Left kidney (tissue), 2 donors: ENCODE measurements around the gene OCIAD1. TPM values are rescaled to one million over a fixed set of nuclear protein-coding genes. Genes with fewer than 3 reads are reported as not detected.
"Not testable (repeated sequence)": the region's sequence is repeated elsewhere in the genome, so short reads cannot be mapped to it uniquely, and the experiment has no call there.

ENCODE experiments used
- DNase-seq: peaks from one replicate; pipeline ENCODE4 v3.0.0-alpha.2; 2013
- polyA plus RNA-seq: library from polyadenylated mRNA; unstranded; fragments of 120-200 nt; gene quantifications from one replicate; pipeline ENCODE4 v1.2.1, GENCODE V29; 2013; ENCODE audit not compliant: insufficient read length

Gene OCIAD1
- polyA plus RNA-seq, 1 donor: 296 TPM

DNA sequence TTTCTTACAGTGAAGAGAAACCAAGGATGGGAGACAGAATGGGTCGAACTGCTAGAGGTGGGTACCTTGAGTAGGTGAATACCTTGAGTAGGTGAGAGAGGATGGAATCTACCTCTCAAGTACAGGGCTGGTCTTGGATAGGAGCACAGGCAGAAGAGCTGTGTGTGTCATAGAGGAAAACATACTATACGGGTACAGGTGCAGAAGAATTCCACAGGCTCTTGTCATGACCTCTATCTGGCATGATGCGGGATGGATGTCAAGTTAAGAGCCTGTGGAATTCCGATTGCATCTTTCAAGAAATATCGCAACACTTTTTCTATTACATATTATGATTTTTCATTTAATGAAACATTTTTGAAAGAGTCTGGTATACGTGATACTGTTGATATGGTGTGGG, 18.0 kb upstream of the OCIAD1 start:
- DNase-seq: no peak

DNA sequence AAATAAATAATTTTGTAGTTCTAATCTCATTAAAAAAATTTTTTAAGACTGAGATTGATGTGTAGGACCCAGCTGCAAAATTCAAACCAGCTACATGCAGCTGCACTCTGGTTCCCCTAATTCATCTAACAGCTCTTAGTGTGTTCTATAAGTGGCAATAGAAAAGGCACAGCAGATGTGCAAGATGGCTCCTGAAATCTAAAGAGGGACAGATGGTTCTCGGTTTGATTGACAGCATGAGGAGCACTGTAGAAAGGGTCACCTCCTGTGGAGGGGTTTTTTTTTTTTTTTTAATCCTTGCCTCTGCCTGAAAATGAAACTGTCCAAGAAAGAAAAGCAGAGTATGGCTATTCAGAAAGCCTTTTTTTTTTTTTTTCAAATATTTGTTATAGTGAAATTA, 16.9 kb upstream of the OCIAD1 start:
- DNase-seq: no peak

DNA sequence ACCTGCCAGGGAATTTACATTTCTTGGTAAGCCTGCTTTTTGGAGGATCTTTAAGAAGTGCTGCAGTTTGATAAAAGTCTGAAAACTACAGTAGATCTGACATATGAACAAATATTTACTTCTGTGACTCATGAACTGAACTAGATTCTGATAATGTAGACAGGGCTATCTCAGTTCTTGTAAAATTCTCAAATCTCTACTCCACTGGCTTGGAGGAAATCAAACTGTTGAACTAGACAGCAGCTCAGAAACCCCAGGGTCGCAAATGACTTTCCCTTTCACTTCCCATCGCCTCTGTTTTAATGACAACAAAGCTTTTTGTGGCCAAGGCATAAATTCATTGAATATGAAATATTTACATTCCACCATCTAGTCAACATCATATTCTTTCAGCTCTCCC, 15.4 kb upstream of the OCIAD1 start:
- DNase-seq: no peak

DNA sequence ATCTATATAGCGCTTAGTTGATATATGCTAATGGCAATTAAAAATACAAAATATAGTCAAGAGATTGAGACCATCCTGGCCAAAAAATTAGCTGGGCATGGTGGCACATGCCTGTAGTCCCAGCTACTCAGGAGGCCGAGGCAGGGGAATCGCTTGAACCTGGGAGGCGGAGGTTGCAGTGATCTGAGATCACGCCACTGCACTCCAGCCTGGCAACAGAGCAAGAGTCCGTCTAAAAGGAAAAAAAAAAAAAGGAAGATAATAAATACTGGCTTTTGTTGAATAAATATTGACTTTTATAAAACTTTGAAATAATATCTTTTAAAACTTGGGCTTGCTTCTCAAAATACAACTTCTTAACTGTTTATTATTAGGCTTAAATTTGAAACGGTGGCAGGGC, 14.6 kb upstream of the OCIAD1 start:
- not testable (repeated sequence) for DNase-seq

DNA sequence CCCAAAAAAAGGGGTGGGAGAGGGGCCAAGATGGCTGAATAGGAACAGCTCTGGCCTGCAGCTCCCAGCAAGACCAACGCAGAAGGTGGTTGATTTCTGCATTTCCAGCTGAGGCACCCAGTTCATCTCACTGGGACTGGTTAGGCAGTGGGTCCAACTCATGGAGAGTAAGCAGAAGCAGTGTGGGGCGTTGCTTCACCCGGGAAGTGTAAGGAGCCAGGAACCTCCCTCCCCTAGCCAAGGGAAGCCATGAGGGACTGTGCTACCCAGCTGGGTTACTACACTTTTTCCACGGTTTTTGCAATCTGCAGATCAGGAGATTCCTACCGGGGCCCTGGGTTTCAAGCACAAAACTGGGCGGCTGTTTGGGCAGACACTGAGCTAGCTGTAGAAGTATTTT, 13.9 kb upstream of the OCIAD1 start:
- DNase-seq: no peak

DNA sequence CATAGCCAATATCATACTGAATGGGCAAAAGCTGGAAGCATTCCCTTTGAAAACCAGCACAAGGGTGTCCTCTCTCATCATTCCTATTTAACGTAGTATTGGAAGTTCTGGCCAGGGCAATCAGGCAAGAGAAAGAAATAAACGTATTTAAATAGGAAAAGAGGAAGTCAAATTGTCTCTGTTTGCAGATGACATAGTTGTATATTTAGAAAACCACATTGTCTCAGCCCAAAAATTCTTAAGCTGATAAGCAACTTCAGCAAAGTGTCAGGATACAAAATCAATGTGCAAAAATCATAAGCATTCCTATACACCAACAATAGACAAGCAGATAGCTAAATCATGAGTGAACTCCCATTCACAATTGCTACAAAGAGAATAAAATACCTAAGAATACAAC, 9.5 kb upstream of the OCIAD1 start:
- not testable (repeated sequence) for DNase-seq

DNA sequence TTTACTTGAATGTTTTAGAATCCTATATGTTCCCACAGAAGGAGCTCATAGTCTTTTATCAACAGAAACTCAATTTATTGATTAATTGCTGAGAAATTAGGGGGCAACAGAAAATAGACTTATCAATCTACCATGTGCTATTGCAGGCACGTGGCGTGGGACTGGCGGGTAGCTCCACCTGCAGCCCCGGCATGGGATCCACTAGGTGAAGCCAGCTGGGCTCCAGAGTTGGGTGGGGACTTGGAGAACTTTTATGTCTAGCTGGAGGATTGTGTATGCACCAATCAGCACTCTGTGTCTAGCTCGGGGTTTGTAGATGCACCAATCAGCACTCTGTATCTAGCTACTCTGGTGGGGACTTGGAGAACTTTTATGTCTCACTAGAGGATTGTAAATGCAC, 3.3 kb upstream of the OCIAD1 start:
- DNase-seq: no peak

DNA sequence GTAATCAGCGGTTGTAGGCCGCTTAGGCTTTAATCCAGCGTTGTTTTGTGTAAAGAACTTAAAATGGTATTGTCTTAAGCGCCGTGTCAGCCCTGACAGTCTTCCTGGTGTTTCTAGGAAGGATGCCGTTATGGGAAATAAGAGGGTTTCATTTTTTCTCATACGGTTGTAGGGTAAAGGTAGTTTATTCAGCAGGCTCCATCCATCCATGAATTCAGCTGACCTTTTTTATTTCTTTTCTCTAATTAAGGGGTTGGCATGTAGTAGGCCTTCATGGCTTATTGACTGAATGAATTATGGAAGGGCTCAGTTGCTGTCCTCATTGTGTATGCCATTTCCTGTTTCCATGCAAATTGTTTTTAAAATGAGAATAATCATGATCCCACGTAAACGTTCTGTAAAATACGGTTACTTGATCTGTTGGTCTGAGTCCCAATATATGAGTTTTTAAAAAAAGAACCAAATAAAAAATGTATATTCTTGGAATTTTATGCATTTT, 693 bp downstream of the OCIAD1 start:
- peak; percentile 27 for DNase-seq

DNA sequence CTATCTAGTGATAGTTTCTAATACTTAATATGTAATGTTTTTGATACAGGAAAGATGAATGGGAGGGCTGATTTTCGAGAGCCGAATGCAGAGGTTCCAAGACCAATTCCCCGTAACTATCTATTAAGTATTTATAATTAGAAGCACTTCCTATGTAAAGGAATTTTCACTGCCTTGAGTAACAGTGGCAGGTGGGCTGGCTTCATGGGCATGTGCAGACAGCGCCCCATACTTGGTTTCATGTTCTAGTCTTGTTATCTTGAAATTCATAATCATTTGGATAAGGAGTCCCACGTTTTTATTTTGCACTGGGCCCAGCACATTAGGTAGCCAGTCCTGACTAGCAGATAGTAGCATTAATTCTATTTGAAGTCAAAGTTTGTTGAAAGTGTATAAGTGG, 1.7 kb downstream of the OCIAD1 start:
- DNase-seq: no peak

DNA sequence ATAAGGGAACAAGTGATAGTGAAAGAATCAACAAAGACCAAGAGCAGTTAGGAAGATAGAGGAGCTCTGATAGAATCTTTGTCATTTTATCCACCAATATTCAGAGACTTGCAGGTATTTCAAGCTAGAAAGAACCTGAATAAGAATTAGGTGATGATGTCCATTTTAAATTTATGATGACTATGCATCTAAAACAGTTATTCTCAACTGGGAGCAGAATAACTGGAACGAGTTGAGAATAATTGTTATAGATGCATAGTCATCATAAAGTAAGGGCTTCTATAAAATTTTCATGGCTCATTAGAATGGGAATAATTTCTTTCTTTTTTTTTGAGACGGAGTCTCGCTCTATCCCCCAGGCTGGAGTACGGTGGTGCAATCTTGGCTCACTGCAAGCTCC, 5.8 kb downstream of the OCIAD1 start:
- no peak for DNase-seq

DNA sequence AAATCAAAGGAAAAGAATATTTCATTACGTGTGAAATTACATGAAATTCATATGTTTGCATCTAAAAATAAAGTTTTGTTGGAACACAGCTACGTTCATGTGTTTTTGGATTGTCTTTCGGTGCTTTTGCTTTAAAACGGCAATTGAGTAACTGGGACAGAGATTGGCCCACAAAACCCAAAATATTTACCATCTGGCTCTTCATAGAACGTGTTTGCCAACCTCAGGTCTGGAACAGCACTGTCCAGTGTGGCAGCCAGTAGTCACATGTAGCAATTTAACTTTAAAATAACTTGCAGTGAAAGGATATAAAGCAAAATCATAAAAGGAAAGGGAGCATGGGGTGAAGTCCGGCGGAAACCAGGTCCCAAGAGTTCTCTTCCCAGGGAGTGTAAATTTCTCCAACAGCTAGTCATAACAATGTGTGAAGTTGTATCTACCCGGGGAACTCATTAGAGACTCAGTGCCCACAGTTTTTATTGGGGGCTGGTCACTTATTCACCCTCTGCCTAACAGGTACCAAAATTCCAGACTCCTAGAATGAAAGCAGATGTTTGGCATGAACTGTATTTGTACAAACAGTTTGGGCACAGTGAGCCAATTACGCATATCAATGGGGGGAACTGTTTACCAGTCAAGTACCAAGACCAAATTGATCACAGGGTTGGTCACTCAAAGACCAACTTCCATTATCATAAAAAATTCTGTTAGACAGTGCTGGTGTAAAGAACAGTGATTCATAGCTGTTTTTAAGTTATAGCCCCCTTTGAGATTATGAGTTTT, 10.3 kb downstream of the OCIAD1 start:
- no peak for DNase-seq

DNA sequence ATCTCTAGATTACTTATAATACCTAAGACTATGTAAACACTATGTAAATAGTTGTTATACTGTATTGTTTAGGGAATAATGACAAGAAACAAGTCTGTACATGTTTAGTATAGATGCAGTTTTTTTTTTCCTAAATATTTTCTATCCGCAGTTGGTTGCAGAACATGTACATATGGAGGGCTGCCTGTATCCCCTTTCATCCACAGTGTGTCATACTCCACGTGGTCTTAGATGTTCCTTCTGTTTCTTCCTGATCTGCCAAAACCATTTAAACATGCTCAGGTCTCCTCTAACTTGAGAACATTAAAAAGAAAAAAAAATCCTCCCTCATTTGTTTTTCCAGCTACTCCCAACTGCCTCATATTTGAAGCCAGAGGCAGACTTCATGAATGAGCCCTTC, 14.0 kb downstream of the OCIAD1 start:
- no peak for DNase-seq

DNA sequence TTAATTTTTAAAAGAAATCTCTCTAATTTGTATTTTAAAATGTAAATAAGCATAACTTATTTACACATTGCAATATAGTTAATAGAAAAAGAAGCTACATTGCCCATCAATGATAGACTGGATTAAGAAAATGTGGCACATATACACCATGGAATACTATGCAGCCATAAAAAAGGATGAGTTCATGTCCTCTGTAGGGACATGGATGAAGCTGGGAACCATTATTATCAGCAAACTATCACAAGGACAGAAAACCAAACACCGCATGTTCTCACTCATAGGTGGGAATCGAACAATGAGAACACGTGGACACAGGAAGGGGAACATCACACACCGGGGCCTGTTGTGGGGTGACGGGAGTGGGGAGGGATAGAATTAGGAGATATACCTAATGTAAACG, 17.9 kb downstream of the OCIAD1 start:
- DNase-seq: not testable (repeated sequence)

DNA sequence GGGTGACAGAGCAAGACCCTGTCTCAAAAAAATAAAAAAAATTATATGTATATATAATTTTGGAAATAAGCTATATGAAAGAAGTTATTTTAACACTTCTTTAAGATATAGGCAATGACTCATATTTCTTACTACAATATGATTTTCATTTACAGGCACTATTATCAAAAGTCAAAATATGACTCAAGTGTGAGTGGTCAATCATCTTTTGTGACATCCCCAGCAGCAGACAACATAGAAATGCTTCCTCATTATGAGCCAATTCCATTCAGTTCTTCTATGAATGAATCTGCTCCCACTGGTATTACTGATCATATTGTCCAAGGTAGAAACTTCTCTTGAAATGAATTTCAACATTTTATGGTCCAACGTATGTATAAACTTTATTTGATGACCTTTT, 20.8 kb downstream of the OCIAD1 start:
- DNase-seq: no peak

DNA sequence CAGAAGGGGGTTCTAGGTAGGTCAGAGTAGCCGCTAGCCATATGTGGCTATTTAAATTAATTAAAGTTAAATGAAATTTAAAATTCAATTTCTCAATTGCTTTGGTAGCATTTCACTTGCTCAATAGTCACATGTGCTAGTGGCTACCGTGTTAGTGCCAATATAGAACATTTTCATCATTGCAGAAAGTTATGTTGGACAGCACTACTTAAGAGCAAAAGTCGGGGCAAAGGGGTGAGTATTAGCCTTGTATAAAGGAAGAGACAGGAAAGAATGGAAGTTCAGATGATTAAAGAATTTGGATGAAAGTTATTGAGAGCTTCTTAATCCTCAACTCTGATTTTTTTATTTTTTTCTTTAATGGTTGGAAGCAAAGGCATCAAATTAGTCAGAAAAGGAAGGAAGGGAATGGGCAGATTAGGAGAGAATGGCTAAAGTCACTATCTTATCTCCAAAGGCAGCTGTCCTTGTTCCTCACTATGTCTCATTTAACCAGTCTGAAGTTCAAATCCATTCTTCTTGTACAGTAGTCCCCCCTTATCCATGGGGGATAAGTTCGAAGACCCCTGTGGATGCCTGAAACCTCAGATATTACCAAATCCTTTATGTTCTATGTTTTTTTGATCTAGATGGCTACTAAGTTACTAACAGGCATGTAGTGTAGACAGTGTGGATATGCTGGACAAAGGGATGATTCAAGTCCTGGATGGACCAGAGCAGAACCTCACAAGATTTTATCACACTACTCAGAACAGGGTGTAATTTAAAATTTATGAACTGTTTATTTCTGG, 22.9 kb downstream of the OCIAD1 start:
- DNase-seq: no peak

DNA sequence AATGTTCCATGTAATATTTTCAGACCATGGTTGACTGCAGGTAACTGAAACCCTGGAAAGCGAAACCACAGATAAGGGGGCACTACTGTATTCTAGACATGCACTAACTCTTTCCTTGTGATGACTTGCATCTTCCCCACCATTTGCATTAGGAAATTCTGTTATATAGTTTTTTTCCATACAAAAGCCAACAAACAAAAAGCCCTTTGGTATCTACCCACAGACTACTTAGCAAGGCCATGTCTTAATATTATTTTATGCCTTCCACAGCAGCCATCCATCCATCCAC, 23.5 kb downstream of the OCIAD1 start:
- no peak for DNase-seq

DNA sequence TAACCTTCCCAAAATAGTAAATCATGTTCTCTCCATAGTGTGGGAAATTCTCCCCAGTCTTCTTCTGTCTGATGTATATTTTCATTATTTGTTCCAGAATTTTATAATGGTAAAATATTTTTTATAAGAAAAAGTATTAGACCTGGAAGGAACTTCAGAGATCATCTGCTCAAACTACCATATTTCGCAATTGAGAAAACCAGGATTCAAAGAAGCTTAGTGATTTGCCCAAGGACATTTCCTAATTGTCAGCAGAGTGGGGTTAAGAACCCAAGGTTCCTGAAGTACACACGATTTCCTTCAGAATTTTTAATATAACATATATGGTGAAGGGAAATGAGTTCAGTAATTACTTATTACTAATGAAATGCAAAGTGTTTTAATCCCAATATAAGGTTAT, 24.1 kb downstream of the OCIAD1 start:
- no peak for DNase-seq

DNA sequence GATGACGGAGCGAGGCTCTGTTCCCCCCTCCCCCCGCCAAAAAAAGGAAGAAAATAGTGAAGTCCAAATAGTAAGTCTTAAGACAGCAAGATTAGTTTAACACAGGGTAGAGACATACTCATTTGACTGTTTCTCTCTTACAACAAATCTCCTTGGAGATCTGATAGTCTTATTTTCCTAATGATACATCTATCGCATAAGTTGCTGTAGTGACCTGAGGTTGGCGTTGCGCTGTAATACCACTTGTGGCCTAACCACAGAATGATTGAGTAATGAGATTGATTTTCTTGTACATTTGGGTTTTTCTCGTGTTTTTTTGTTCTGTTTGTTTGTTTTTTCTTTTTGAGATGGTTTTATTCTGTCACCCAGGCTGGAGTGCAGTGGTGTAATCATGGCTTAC, 27.2 kb downstream of the OCIAD1 start:
- no peak for DNase-seq

DNA sequence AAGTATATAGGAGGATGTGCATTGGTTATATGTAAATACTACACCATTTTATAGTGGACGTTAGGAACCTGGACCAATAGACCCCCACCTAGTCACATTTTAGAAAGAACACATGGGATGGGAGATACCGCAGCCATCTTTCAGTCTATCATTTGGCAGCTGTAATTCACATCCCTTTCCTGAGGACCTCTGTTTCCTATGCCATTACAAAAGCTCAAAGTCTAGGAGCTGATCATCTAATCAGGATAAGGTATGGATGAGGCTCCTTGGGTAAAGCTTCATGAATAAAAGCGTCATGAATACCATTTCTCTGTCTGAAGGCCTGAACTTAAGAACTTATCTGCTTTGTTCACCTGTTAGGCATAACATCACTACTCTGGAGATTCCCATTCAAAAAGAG, 31.1 kb downstream of the OCIAD1 start:
- DNase-seq: no peak

DNA sequence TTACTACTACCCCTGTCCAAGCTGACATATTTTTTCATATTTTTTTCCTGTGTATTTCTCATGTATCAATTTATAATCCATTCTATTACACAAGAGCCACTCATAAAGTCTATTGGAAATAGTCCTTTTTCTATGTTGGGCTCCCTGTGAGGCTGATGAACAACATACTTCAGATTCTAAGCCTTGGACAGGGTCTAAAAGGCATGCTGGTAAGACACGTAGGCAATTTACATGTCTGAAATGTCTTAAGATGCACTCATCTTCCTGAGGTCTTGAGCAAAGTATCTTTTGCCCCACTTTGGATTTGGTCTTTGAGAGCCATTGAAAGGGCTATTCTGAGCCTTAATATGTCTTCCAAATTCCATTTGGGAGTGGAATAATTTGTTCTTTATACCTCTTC, 31.8 kb downstream of the OCIAD1 start:
- DNase-seq: no peak

DNA sequence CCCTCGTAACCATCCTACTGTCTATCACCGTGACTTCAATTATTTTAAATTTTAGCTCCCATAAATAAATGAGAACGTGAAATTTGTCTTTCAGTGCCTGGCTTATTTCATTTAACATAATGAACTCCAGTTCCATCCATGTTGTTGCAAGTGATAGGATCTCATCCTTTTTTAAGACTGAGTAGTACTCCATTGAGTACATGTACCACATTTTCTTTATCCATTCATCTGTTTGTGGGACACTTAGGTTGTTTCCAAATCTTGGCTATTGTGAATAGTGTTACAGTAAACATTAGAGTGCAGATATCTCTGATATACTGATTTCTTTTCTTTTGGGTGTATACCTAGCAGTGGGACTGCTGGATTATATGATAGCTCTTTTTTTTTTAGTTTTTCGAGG, 32.8 kb downstream of the OCIAD1 start:
- no peak for DNase-seq

DNA sequence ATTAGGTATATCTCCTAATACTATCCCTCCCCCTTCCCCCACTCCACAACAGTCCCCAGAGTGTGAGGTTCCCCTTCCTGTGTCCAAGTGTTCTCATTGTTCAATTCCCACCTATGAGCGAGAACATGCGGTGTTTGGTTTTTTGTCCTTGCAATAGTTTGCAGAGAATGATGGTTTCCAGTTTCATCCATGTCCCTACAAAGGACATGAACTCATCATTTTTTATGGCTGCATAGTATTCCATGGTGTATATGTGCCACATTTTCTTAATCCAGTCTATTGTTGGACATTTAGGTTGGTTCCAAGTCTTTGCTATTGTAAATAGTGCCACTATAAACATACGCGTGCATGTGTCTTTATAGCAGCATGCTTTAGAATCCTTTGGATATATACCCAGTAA, 33.8 kb downstream of the OCIAD1 start:
- not testable (repeated sequence) for DNase-seq

DNA sequence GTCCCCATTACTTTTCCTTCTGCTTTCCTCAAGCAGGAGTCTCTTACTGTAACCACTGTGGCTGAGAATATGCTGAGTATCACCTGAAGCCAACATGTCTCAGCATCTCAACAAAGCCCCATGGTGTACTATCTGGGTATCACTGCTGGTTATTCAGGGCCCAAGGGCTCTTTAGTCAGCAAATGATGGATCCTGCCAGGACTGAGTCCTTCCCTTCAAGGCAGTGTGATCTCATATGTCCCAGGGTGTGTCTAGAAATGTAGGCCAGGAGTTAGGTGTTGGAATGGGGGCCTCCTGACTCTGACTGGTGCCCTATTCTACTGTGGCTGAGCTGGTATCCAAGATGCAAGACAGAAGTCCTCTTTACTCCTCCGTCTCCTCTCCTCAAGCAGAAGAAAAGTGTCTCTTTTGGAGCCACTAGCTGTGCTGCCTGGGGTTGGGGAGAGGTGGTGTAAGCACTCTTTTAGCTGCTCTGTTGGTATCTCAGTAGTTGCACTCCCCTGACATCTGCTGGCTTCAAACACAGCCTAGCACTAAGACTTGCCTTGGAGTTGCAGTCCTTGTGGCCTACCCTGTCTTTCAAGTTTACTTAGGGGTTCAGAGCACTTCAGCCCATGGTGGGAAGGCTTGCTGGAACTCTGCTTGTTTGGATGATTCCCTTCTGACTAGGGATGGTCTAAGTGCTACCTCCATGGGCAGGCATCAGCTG, 47.1 kb downstream of the OCIAD1 start:
- DNase-seq: no peak
